DMS114 treated with DMSO at 0.1 percent for 48 hours (cell line): ENCODE results near the gene SMIM41.

ENCODE experiments used
- DNase-seq: peaks from one replicate; lab custom pipeline; 2025; ENCODE audit not compliant: unreplicated experiment; lab: John Stamatoyannopoulos, UW

The SMIM41 gene

GRCh38 chr12:52120951-52121823 is 41.7 kb downstream of the SMIM41 start:
- no peak for DNase-seq

GRCh38 chr12:52121824-52122539 is 42.5 kb downstream of the SMIM41 start:
- no peak for DNase-seq

GRCh38 chr12:52122540-52122871 is 43.0 kb downstream of the SMIM41 start:
- no peak for DNase-seq

GRCh38 chr12:52122904-52123303 is 43.4 kb downstream of the SMIM41 start:
- no peak for DNase-seq

GRCh38 chr12:52123487-52124186 is 44.1 kb downstream of the SMIM41 start:
- DNase-seq: no peak

GRCh38 chr12:52125476-52125900 is 46.0 kb downstream of the SMIM41 start:
- DNase-seq: no peak

GRCh38 chr12:52126050-52126604 is 46.6 kb downstream of the SMIM41 start:
- DNase-seq: no peak

- DNase-seq: no peak
Measured at GRCh38 chr12:52126605-52127578, 47.4 kb downstream of the SMIM41 start.

- no peak for DNase-seq
Measured at GRCh38 chr12:52127683-52128450, 48.4 kb downstream of the SMIM41 start.

- DNase-seq: no peak
Measured at GRCh38 chr12:52130711-52131110, 51.2 kb downstream of the SMIM41 start.

- DNase-seq: no peak
Measured at GRCh38 chr12:52132754-52133161, 53.3 kb downstream of the SMIM41 start.

- no peak for DNase-seq
Measured at GRCh38 chr12:52137746-52138145, 58.2 kb downstream of the SMIM41 start.

GRCh38 chr12:52139147-52139546 is 59.6 kb downstream of the SMIM41 start:
- DNase-seq: no peak

GRCh38 chr12:52139579-52140062 is 60.1 kb downstream of the SMIM41 start:
- no peak for DNase-seq

GRCh38 chr12:52141306-52141705 is 61.8 kb downstream of the SMIM41 start:
- peak; percentile 17 for DNase-seq

GRCh38 chr12:52141875-52142274 is 62.4 kb downstream of the SMIM41 start:
- DNase-seq: no peak

- DNase-seq: no peak
Measured at GRCh38 chr12:52142431-52142830, 62.9 kb downstream of the SMIM41 start.

- DNase-seq: no peak
Measured at GRCh38 chr12:52144512-52145227, 65.2 kb downstream of the SMIM41 start.
